GM15510 (cell line): Measurements from ENCODE around the gene ATP2C2.

Experiments used
- POLR2A ChIP-seq: IDR thresholded peaks from 3 replicates; pipeline ENCODE4 v1.6.1; 2011; ENCODE audit warnings: borderline replicate concordance; ENCODE audit not compliant: insufficient read length; ENCODE audit errors: extremely low read depth

Gene ATP2C2

DNA sequence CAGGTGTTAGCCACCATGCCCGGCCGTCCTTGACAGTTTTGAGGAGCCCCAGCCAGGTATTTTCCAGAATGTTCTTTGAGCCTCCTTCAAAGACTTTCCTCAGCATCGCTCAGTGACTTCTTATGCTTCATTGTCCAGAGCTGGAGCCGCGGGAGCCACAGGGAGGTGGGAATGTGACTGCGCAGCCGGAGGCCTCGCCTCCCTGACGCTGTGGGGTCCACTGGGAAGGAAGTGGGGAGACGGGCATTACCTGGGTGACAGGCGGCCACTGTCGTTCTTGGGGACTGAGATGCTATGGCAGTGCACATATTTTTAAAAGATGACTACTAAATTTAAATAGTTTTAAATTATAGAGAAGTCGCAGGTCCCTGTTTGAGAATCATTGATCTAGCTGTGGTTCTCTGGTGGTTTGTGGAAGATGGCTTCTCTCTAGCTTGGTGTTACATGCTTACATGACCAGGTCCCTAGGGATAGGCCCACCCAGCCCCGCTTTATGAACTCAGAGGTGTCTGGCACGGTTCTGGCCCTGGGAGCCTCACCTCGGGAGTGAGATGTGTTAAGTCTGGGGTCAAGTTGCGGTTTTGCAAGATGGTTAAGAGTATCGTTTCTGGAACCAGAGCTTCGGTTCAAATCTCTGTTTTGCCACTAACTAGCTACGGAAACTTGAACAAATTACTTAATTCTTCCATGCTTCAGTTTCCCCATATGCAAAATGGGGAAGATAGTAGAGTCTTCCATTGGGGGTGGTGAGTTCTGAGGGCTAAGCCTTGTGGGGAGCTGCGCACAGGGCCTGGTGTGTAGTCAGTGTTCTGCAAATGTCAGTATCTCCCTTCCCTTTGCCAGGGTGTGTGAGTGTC is 53.0 kb downstream of the ATP2C2 start:
- no peak for TF ChIP-seq POLR2A

DNA sequence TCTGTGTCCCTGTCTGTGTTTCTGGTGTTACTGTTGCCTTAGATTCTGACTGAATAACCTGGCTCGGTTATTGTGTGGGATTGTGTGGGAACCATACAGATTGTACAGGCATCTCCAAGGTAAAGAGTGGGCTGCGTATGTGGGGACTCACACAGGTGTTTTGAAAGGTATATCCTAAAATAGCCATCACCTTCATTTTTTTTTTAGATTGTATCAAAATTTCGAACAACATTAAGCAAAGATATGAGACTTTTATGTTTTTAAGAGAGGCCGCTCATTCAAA is 53.5 kb downstream of the ATP2C2 start:
- TF ChIP-seq POLR2A, result no peak

DNA sequence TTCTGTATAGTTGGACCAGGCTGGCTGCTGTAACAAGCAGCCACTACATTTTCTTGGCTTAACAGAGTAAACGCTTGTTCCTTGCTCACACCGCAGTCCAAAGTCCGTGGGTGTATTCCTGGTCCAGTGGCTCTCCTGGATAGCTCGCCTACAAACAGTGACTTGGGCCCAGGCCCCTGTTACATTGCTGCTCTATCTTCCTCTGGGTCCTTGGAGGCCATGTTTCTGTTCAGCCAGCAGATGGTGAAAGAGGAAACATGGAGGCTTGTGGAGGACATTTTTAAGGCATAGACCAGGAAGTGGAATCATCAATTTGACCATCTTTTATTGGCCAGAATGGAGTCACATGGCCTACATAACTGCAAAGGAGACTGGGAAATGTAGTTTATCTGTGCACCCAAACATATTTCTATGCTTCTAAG is 55.1 kb downstream of the ATP2C2 start:
- no peak for TF ChIP-seq POLR2A

DNA sequence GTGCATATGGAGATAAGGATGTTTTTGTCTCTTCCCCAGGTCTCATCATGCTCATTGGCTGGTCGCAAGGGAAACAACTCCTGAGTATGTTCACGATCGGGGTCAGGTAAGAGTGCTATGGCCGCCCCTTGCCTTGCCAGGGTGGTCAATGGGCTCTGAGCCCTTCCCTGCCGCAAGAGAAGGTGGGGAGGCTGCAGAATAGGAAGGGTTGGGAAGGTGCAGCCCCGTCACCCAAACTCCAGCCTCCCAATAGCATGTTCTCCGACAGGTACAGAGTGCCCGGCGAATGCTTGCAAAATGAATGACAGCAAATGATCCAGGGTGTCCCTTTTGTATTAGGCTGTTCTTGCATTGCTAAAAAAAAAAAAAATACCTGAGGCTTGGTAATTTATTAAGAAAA is 57.4 kb downstream of the ATP2C2 start:
- no peak for TF ChIP-seq POLR2A

DNA sequence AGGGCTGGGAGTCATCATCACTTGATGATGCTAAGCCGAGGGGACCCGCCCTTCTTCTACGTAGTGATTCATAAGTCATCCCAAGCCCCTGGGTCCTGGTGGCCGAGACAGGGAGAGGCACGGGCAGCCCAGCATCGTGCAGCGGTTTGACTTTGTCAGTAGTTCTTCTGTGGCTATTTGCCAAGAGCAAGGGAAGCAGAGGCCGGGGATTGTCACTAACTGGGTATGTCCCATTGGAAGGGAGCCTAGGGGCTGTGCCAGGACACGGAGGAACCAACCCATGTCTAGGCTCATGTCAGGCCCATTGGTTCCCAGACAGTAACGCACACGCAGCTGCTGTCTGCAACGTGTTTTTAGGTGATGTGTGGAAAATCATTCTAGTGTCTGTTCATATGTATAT is 58.5 kb downstream of the ATP2C2 start:
- no peak for TF ChIP-seq POLR2A

DNA sequence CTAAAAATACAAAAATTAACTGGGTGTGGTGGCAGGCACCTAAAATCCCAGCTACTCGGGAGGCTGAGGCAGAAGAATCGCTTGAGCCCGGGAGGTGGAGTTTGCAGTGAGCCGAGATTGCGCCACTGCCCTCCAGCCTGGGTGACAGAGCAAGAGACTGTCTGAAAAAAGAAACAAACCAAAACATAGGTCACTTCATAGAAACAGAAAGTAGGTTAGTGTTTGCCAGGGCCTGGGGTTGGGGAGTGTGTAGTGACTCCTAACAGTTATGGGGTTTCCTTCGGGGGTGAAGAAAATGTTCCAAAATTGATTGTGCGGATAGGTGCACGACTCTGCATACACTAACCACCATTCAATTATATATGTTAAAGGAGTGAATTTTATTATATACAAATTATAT is 59.2 kb downstream of the ATP2C2 start:
- TF ChIP-seq POLR2A, result no peak

DNA sequence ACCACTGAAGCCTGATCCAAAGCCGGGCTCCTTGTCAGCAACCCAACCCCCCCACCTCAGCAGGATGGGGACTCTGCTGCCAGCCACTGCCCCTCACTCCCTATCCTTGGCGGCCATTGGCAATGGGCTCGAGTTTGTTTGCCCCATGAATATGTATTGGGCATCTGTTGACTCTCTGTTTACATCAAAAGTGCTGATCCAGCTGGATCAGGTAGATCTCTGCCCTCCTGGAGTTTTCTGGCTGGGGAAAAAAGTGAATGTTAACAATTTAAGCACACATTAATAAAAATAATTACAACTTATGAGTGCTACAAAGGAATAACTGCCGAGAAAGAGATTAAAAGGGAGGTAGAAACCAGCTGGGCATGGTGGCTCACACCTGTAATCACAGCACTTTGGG is 62.5 kb downstream of the ATP2C2 start:
- TF ChIP-seq POLR2A, result no peak

DNA sequence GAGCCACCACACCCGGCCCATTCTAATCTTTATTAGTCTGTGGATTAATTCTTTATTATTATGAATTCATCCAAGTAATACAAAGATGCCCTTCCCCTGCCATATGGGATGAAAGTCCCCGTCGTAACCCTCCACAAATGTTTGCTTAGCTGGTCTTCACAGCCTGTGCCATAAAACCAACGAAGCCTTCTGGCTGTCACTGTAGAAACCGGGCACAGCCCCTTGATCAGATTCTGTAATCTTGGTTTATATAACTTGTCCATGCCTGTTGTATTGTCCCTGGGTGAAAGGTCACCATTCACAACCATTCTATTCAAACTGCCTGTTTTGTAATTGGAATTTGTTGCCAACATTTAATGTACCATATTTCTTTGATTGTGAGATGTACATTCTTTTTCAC is 66.5 kb downstream of the ATP2C2 start:
- no peak for TF ChIP-seq POLR2A

DNA sequence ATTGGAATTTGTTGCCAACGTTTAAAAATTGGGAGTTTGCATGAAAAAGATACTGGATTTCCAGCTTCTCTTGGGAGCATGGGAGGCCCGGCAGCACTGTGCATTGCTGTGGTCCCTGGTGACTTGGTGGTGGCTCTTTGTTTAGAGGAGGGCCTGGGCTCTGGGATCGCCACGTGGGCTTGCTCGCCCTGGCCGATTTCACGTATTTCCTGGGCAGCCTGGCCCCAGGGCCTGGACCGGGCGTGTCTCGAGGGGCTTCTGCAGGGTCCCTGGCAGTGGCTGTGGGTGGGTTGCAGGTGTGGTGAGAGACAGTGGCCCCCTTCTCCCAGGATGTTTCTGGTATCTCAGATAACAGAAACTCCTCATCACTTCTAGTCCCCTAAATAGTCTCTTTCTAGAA is 67.9 kb downstream of the ATP2C2 start:
- no peak for TF ChIP-seq POLR2A

DNA sequence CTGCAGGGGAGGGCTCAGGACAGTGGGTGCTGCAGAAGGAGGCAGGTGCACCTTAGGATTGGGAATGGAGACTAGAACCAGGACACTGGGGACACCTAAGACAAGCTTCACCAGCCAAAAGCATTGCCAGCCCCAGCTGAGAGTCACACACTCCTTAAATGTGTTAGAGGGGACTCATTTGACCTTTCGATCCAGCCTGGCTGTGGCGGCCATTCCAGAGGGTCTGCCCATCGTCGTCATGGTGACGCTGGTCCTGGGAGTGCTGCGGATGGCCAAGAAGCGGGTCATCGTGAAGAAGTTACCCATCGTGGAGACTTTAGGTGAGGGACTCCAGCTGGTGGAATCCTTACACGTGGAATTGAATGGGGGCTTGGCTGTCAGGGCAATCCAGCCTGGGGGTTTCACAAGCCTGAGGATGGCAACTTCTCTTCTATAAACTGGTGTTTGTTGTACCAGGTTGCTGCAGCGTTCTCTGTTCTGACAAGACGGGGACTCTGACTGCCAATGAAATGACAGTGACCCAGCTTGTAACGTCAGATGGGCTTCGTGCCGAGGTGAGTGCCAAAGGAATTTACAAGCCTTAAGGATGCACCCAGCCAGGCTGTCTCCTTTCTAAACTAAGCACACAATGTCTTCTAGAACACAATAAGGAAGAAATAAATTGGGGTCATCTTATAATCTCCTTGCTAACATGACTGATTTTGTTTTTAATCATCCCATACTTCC is 70.8 kb downstream of the ATP2C2 start:
- no peak for TF ChIP-seq POLR2A

DNA sequence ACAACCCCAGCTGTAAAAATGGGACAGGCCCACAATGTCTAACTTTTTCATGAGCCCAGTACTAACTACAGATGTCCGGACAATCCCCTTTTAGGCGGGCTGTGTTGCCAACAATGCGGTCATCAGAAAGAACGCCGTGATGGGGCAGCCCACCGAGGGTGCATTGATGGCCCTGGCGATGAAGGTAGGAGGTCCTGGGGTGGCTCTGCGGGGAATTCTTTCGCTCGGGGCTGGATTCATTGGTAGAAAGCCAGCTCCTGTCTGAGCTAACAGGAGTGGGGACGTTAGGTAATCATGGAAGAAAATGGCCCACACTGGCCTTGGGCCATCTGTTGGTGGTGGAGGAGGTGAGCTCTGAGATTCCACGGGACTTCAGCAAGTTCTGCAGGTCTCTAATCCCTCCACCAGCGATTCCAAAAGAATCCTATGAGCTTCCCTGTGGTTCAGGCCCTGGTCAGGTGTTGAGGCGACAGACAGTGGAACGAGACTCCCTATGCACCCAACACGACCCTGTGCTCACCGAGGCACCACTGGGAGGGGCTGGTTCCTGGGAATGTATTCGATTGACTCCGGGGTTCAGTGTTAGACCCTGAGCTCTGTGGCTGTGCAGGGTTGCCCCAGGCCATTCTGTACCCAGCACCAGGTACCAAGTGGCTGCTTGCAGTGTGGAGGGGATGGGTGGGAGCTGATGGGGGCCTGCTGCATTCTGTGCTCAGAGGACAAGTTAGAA is 74.2 kb downstream of the ATP2C2 start:
- no peak for TF ChIP-seq POLR2A

DNA sequence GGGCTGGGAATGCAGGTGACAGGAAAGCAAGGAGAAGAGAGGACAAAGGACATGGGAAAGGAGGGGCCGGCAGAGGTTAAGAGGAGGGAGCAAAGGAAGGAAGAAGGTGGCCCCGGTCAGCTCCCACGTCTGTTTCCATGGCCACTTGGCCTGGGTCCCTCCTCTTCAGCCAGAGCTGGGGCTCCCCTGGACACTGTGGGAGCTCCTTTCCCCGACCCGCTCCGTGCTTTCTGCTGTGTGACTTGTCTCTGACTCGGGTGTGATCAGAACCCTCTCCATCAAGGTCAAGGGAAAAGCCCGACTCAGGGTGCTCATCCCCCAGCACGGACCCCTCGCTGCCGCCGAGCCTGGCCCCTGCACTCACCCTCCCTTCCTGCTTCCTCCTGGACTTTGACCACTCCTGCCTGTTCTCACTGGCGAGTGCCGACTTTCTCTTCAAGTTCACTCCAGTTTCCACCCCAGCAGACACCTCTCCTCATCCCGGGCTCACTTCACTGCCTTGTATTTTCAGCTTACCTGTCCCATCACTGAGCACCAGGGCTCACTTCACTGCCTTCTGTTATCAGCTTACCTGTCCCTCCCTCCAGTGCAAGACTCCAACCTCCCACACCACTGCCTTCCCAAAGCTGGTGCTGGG is 74.9 kb downstream of the ATP2C2 start:
- TF ChIP-seq POLR2A, result no peak

DNA sequence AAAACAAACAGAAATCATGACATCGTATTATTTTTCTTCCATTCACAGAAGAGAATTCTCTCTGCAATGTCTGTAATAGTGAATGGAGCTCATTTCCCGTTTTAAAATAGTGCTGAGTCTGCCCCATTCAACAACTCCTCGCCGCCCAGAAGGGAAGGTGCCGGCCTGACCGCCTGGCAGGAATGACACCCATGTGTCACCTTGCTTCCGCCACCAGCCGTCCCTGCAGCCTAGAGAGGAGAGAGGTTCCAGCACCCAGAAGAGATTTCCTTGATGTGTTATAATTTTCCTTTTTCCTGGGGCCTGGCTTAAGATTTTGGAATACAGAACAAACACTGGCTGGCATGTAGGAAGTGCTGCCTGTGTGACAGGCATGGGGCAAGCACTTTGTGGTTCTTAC is 76.1 kb downstream of the ATP2C2 start:
- no peak for TF ChIP-seq POLR2A

DNA sequence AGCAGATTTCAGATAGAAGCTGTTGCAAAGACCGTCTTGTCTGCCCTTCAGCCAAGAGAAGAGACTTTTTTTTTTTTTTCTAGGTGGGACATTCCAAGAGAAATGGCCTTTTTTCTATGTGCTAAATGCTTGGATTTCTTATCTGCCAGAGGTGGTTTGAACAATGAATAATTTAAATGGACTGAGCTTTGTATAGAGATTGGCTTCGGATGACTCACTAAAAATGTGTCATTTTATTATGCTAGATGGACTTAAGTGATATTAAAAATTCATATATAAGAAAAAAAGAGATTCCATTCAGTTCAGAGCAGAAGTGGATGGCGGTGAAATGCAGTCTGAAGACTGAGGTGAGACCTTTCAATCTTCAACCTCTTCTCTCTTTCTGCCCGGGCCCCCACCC is 77.7 kb downstream of the ATP2C2 start:
- no peak for TF ChIP-seq POLR2A
